HK-2 (cell line): Measurements from ENCODE around the gene PP2D1.
"Not testable (repeated sequence)": the region's sequence is repeated elsewhere in the genome, so short reads cannot be mapped to it uniquely, and the experiment has no call there.

Source experiments
- DNase-seq: peaks from one replicate; pipeline ENCODE4 v3.0.0-alpha.2; 2018; ENCODE audit not compliant: unreplicated experiment

The PP2D1 gene

DNA sequence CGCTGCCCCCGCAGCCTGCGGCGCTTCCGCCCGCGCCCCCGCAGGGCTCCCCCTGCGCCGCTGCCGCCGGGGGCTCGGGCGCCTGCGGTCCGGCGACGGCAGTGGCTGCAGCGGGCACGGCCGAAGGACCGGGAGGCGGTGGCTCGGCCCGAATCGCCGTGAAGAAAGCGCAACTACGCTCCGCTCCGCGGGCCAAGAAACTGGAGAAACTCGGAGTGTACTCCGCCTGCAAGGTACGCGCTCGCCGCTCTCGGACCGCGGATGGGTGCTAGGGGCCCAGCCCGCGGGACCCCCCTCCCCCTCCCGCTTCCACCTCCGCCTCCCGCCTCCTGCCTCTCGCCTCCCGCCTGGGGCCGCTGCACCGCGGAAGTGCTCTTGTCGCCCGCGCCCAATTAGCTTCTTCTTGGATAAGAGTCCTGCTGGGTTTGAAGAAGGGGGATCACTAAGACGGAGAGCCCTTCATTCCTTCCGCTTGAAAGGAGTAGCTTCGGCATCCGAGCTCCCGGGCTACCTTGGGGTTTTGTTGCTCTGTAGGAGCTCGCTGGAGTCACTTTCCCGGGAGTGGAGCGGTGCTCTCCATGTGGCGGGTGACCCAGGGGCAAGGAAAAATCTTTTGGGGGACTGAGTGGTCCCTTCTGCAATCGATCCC, 28.6 kb upstream of the PP2D1 start:
- DNase-seq = peak; percentile 57

DNA sequence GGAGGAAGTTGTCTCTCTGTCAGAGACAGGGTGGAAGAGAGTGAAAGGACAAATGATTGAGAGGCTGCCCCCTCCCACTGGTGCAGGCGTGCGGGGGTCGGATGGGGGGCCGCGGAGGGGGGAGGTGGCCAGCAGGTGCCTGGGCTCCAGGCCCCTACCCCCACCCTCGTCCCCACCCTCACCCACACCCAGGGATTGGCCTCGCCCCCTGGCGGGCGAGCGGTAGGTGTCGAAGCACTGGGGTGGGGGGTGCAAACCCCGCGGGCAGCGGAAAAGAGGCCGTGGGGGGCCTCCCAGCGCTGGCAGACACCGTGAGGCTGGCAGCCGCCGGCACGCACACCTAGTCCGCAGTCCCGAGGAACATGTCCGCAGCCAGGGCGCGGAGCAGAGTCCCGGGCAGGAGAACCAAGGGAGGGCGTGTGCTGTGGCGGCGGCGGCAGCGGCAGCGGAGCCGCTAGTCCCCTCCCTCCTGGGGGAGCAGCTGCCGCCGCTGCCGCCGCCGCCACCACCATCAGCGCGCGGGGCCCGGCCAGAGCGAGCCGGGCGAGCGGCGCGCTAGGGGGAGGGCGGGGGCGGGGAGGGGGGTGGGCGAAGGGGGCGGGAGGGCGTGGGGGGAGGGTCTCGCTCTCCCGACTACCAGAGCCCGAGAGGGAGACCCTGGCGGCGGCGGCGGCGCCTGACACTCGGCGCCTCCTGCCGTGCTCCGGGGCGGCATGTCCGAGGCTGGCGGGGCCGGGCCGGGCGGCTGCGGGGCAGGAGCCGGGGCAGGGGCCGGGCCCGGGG, 27.9 kb upstream of the PP2D1 start, which contains the start of gene KAT2B:
Gene KAT2B, plus strand, starts transcription at position 682 of the 783 bp plus-strand sequence. Its CDS starts 32 bp downstream, at position 714.
- DNase-seq = peak; percentile 62

DNA sequence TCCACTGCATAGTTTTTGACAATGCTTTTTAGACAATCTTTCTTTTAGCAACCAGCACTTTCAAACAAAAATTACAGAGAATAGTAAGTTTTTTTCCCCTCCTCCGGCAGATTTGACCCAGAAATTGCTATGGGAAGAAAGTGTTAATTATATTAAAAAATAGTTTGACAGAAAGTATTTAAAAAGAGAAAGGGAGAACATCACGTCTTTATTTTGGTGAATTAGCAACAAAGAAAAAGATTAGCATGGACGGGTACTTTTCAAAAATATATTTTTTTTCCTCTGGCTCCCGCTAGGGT, 27.4 kb upstream of the PP2D1 start:
- DNase-seq = no peak

DNA sequence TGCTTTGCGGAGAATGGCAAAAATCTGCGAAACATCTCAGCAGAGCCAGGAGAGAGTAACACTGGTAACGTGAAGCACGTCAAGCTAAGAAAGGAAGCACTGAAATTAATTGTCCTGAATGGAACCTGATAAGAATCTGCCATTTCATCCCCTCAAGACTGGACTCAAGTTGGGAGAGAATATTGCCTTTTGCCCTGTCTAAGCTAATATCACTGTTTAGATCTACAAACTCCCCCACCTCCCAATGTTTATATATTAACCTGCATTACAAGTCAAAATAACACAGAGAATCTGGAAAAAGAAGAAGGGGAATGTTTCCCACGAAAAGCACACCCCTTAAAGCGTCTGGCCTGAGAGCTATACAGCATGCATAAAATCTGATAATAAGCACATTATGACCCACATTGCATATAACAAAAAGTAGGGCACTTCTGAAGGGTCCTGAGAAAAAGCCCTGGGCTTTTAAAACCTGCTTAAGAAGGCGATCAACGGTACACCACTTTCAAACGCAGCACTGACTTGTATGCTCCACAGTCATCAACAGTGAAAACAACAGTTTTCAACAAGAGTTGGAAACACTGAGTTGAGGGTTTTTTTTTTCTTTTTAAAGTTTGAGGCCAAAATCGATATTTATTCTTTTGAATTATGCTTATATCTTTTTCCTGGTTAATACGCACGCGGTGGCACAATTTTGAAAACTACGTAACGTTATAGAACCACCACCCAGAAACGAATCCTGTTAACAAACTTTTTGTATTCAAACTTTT, 26.8 kb upstream of the PP2D1 start:
- DNase-seq = no peak

DNA sequence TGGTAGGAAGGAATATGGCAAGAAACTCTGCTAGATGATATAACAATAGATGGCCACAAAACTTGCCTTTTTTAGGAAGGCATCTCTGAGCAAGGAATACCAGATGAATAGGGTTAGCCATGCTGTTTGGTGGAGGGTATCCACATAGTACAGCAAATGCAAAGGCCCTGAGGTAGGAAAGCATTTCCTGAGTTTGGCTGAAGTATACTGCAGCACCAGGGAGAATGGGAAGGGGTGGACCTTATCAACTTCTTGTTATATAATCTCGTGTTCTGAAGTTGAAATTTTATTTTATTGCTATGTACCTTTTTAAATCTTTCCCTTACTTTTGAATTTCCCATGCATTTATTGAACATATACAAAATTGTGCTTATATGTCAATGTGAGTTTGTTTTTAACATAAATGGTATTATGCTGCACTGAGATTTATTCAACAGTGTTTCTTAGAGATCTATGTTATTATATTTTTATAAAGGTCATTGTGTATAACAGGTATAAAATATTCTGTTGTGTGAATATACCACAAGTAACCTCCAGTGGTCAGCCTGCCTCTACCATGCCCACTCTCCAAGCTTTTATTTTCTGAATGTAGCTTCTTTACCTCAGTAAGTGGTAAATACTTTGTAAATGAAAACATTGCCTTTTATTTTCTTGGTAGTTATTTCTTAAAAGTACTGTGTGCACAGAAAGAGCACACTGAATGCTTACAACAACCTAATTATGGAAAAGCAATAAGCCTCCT, 25.4 kb upstream of the PP2D1 start:
- DNase-seq = no peak

DNA sequence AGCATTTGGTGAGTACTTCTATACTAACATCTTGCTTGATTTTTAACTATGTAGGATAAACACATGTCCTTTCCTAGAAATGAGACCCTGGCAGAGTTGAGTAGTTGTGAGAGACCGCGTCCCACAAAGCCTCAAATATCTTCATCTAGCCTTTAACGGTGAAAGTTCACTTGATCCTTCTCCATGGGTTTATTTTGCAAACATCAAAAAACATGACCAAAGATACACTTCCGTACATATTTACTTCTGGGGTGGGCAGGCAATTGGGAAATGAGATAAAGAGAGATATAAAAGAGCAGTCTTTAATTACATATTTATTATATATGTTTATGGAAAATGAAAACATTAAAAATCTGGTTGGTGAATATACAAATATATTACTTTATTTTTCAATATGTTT, 23.0 kb upstream of the PP2D1 start:
- no peak for DNase-seq

DNA sequence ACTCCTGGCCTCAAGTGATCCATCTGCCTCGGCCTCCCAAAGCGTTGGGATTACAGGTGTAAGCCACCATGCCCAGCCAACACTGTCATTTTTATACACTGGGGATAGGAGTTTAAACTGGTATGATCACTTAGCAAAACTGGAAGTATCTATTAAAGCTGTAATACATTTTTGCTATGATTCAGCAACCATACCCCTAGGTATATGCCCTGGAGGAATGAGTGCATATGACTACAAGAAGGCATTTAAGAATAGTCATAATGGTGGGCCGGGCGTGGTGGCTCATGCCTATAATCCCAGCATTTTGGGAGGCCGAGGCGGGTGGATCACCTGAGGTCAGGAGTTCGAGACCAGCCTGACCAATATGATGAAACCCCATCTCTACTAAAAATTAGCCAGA, 19.9 kb upstream of the PP2D1 start:
- not testable (repeated sequence) for DNase-seq

DNA sequence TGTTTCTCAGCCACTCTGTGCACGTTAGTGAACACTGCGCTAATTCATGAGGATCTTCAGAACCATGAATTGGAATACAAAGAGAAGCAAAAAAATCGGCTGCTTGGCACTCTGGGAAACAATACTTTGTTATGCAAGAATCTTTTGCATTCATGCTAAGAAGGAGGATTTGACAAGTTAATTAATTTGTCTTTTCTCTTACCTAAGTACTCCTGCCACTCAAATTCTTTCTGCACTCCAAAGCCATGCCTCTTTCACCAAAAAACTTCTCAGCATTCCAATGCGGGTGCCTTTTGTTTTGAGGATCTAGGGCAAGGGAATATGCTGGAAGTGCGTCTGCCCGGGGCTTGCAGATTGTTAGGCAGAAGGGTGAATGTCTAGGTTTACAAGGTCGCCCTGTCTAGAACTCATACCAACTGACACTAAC, 16.9 kb upstream of the PP2D1 start:
- DNase-seq = no peak

DNA sequence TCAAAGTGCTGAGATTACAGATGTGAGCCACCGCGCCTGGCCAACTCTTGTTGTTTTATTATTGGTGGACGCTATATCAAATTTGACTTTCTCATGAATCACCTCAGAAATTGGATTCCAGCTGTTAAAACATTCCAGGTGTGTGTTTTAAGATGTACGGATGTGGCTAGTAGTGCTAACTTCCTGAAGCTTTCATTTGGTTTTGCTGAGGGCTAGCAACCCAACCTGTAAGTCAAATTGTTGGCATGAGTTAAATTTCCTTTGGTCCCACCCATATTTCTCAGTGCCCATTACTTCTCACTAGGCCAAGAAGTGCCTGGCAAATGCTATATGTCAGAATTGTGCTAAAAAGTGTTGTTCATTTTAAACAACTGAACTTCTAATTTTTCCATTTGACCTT, 15.1 kb upstream of the PP2D1 start:
- DNase-seq = no peak

DNA sequence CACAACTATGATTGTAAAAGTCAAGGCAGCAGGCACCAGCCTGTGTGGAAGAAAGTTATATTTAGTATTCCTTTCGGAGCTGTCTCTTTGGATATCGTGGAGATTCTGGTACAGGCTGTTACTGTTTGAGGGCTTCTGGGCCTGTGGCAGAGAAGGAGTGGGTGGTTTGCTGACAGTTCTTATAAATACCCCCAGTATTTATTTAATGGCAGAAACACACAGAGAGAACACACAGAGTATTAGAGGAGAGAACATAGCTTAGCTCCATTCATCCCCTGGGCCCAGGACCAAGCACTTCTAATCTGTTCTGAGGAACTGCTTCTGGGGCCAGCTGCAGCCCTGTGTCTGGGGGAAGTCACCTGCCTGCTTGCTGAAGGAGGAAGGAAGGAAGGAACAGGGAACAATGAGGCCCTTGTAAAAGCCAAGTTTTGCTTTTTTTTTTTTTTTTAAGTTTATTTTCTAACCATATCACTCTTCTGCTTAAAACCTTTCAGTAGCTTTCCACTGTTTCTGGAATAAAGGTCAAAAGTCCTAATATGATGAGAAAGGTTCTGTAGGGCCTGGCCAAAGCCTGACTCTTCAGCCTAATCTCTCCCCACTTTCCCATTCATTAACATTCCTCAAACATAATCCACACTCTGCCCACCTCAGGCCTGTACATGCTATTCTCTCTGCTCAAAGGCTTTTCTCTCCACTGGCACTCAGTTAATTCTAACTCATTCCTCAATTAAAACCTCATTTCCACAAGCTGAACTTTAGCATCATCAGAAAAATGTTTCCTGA, 11.8 kb upstream of the PP2D1 start:
- no peak for DNase-seq

DNA sequence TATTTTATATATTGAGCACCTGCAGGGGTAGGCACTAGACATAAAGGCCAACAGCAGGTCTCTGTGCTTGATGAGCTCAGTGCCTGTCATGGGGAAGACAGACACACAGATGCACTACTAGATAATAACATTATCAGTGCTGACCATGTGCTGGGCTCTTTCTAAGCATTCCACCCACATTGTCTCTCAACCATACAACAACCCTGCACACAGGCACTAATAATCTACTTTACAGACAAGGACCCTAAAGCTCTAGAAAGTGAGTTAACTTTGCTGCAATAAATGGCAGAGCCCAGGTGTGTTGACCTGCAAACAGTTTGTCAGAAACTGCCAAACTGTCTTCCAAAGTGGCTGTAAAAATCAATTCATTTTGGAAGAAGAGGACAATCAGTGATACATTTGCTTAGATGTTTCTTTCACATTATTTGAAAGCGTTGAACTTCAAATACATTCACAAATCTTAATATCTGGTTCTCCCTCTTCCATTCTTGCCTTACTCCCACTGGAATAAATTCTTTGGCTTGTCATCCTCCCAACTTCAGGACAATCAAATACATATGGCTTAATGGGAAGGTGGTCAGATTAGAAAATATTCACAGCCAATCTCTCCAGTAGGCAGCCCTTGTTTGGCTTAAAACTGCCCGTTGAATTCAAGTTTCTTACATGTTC, 11.0 kb upstream of the PP2D1 start:
- DNase-seq = no peak

DNA sequence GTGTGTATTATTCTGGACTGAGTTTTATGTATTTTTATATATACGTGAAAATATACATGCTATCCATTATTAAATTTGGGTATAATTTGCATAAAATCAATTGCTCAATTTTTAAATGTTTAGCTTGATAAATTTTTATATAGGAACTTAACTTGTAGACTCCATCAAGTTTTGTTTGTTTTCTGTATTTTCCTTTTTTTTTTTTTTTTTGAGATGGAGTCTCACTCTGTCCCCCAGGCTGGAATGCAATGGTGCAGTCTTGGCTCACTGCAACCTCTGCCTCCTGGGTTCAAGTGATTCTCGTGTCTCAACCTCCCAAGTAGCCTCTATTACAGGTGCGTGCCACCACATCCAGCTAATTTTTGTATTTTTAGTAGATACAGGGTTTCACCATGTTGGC, 4.0 kb upstream of the PP2D1 start:
- not testable (repeated sequence) for DNase-seq

DNA sequence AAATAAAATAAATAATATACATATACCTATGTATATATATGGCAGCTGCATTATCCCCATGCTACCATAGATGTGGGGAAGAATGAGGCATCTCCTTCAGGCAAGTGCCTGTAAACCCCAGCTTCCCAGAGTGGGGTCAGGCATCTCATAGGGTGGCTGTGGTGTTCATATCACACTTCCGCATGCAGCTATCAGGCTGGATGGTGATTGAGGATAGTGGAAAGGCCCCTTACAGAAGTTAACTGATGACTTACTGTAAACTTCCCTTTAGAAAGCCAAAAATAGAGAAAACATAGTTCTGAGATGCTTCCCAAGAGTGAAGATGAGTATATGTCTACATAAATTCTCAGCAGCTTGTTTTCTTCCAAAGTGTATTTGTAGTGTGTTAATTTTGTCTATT, 3.5 kb upstream of the PP2D1 start:
- DNase-seq = no peak

DNA sequence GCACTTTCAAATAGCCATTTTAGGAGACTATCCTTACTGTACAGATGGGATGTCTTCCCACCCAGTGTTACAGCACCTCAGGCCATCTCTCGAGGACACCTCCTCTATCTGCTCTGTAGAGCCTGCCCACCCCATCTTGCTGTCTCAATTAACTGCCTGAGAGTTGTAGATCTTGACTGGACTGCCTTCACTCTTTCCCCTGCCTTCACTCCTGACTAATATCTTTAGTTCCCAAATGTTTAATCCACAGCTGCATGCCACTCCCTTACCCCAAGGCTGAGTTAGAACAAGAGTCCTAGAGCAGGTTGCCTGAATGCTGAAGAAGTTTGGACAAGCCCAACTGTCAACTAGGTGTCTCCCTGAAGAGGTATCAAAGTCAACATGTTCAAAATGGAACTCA, 1.3 kb upstream of the PP2D1 start:
- DNase-seq = no peak

DNA sequence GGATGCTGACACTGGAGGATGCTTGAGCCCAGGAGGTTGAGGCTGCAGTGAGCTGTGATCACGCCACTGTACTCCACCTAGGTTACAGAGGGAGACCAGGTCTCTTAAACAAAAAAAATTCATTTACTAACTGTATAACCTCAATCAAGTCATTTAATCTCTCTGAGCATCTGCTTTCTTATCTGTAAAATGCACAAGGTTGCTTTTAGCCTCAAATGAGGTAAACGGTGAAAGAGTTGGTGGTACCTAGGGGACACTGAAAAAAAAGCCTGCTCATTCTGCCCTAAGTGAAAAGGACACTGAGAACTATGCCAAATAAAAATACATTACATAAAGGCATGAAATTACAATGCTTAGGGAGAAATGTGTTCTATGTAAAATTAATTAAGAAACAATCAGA, 3.4 kb downstream of the PP2D1 start:
- no peak for DNase-seq

DNA sequence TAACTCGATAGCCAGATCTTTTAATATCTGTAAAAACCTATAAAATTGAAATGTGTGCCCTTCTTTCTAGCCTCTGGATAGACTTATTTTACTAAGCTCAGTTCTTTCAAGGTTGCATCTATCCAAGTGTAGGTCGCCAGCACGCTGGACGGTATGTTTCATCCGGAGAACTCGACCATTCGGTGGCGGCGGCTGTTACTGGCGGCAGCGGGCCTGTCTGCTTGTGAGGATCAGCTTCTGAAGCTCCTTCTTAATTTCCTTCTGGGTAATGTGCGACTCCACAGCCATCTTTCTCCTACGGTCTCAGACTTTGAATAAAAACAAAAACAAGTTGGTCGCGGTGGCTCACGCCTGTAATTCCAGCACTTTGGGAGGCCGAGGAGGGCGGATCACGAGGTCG, 4.1 kb downstream of the PP2D1 start:
- no peak for DNase-seq

DNA sequence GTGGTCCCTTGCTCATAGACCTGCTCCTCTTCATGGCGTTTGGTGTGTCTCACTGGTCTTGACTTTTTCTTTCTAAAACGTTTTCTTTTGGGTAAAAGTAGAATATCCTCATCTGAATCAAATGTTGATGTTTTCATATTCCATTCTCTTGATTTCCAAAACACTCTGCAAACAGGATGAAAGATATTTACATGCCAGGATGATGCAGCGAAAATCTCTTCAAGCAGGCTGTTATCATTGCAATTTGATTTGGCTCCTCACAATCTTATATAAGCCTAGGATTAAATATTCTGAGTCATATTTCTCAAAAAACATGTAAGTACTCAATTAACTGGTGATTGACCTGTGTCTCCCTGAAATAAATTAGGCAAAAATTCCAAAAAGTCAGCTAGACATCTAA, 10.1 kb downstream of the PP2D1 start:
- no peak for DNase-seq

DNA sequence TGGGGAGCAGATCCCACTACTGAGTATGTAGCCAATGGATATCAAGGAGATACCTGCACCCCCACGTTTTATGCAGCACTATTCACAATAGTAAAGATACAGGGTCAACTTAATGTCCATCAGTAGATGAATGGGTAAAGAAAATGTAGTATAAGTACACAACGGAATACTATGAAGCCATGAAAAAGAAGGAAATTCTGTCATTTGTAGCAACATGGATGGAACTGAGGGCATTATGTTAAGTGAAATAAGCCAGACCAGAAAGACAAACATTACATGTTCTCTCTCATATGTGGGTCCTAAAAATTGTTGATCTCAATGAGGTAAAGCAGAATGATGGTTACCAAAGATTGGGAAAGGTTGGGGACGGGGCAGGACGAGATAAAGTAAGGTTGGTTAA, 14.6 kb downstream of the PP2D1 start:
- DNase-seq = no peak

DNA sequence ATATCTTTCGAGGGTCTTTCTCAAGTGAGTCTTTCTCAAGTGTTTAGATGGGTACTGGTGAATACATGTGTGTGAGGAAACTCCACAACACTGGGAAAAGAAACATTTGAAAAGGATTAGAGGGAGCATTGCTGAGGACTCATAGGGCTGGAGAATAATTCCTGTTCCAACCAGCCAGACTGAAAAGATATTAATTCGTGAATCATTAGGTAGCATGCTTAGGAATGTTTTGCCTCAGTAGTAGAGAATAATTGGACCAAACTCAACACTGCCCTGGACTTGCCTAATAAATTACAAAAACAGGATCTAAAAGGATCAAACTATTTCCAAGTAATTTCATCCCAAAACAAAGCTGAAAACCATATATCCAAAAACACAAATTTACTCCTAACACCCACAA, 17.3 kb downstream of the PP2D1 start:
- no peak for DNase-seq

DNA sequence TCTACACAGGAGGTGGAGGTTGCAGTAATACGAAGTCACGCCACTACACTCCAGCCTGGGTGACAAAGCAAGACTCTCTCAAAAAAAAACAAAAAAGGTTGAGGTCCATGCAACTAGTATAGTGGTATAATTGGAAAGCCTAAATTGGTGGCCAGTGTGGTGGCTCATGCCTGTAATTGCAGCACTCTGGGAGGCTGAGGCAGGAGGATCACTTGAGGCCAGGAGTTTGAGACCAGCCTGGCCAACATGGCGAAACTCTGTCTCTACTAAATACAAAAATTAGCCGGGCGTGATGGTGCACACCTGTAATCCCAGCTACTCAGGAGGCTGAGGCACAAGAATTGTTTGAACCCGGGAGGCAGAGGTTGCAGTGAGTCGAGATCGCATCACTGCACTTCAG, 23.2 kb downstream of the PP2D1 start:
- not testable (repeated sequence) for DNase-seq

DNA sequence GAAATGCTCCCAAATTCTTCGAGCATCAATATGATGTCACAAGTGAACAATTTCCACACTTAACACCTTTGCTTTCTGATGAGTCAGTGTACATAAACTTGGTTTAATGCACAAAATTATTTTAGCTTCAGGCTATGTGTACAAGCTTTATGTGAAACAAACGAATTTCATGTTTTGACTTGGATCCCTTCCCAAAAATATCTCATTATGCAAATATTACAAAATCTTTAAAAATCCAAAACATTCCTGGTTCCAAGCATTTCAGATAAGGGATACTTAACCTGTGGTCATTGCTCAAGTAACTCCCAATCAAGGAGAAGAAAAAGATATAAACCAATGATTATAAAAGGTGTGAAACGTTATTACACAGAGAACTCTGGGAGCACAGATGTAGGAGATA, 40.0 kb downstream of the PP2D1 start:
- no peak for DNase-seq
